GM21723 (cell line): ENCODE measurements around the gene PCDH19.
"Not testable (repeated sequence)": the region's sequence is repeated elsewhere in the genome, so short reads cannot be mapped to it uniquely, and the experiment has no call there.

Experiments used
- ATAC-seq: cut with Tn5 transposase; IDR thresholded peaks from one replicate; pipeline ENCODE4 v1.9.1; 2021; ENCODE audit warnings: mild to moderate bottlenecking, moderate library complexity; ENCODE audit not compliant: unreplicated experiment

The PCDH19 gene, protein sequence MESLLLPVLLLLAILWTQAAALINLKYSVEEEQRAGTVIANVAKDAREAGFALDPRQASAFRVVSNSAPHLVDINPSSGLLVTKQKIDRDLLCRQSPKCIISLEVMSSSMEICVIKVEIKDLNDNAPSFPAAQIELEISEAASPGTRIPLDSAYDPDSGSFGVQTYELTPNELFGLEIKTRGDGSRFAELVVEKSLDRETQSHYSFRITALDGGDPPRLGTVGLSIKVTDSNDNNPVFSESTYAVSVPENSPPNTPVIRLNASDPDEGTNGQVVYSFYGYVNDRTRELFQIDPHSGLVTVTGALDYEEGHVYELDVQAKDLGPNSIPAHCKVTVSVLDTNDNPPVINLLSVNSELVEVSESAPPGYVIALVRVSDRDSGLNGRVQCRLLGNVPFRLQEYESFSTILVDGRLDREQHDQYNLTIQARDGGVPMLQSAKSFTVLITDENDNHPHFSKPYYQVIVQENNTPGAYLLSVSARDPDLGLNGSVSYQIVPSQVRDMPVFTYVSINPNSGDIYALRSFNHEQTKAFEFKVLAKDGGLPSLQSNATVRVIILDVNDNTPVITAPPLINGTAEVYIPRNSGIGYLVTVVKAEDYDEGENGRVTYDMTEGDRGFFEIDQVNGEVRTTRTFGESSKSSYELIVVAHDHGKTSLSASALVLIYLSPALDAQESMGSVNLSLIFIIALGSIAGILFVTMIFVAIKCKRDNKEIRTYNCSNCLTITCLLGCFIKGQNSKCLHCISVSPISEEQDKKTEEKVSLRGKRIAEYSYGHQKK (N-terminal part only)

DNA sequence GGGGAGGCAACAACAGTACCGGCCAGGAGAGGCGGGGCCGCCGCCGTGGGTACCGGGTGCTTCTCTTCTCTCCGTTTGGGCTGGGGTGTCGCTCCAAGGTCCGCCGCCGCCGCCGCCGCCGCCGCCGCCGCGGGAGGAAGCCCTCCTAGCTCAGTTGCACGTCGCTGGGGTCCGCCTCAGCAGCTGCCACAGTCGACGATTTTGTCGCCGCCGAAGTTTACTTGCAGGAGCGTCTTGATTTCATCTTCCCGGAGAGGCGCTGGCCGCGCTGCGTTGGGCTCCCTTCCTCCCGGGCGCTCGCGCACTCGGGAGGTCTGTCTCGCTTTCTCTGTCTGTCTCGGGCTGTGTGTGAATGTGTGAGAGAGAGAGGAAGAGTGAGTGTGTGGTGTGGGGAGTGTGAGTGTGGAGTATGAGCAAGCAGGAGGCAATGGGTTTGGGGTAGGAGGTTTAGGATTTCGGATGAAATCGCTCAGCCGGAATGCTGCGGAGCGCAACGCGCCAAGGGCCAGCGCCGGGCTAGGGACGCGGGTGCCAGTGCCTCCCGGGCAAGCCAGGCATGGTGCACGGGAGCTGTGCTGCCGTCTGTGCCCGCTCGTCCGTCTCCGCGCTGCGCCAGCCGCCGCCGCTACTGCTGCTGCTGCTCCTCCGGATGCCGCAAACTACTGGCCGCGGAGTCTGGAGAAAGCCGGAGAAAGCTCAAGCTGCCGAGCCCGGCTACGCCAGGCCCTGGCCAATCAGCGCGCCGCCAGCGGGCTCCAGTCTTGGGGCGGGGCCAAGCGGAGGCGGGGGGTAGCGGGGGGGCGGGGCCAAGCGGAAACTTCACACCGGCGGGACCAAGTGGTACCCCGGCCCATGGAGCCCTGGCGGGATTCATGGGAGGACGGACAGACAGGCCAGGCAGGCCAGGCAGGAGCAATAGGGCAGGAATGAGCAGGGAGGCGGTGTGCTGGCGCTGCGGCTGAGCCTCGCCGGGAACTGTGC lies at the start of gene PCDH19:
PCDH19 (minus strand) TSS at position 664 of the 981 bp plus-strand sequence. CDS start 1,676 bp downstream, outside the sequence.
- no peak for ATAC-seq

GRCh38 chrX:100449696-100450608 lies 39.9 kb upstream of the PCDH19 start:
- ATAC-seq = no peak

DNA sequence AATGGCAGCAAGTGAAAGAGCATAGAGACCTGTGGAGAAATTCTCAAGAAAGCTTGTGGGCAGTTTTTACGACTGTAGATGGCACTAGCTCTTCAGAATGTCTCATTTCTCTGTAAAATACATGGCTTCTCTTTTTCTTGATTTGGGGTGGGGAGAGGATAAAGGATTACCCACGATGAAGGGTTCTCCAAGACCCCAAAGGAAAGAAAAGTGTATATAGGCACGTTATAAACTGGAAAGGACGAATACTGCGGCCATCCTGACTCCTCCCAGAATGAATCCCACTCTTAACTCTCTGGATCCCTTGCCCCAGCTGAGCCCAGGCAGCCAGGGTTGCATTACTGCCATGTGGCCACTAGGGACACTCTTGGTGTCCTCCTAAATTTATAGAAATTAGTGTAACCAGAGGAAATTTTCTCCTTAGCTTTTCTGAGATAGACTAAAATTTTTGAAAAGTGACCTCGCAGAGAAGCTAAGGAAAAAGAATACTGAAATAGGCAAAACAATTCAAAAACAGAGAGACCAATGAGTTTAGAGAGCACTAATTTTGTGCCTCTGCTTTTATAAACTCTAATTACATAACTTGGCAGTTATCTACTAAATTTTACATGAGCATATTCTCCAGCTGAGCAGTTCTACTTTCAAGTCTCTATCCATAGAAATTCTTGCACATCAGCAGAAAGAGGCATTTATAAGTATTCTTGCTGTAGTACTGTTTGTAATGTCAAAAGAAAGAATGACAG lies 37.8 kb upstream of the PCDH19 start:
- peak; percentile 60 for ATAC-seq

DNA sequence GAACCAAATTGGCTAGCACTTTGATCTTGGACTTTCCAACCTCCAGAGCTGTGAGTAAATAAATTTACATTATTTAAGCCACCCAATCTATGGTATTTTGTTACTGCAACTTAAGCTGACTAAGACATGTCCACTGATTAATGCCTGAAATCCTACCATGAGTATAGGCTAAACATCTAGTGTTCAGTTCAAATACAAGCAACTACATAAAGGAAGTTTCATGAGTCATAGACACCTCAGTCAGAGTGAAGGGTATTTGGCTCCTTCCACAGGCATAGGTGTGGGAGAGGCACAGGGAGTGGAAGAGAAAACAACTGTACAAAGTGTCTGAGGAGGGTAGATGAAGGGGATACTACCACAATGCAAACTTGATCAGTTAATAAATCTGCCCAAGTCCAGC lies 35.5 kb upstream of the PCDH19 start:
- no peak for ATAC-seq

GRCh38 chrX:100441321-100441720 lies 31.2 kb upstream of the PCDH19 start:
- ATAC-seq = not testable (repeated sequence)

DNA sequence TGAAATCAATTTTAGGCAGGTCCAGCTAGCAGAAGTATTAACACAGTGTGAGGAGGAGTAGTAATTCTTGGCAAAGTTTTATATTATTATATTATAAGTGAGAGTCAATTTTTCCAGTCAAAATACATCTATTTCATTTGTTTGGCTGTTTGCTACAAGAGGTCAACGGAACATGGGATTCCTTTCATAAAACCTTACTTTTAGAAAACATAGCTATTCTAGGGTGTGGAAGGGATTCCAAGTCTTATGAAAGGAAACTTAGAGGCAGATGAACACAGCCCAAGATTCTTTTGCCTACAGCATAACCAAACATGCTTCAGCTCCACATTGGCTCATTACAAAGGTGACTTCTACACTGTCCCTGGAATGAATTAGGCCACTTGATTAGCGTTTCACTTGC lies 29.9 kb upstream of the PCDH19 start:
- no peak for ATAC-seq

GRCh38 chrX:100435726-100436125 lies 25.7 kb upstream of the PCDH19 start:
- no peak for ATAC-seq

GRCh38 chrX:100424012-100424411 lies 13.9 kb upstream of the PCDH19 start:
- no peak for ATAC-seq

GRCh38 chrX:100418556-100418955 lies 8.5 kb upstream of the PCDH19 start:
- ATAC-seq = no peak

GRCh38 chrX:100417681-100418080 lies 7.6 kb upstream of the PCDH19 start:
- no peak for ATAC-seq

DNA sequence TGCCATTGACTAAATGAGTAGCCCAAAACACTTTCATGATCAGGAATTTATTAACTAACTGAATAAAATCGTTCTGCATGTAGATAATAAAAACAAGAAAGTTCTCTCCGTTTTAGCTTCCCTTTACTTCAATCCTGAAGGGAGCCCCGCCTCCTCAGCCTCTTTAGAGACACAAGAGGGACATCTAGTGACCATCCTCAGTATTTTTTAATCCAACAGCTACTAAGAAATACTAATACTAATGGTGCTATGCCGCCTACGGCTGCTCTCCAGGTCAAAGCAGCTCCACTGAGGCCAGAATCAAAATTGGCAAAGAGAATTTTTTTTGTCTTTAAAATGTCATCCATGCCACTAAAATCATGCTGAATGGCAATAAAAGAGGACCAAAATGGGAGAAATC lies 3.2 kb upstream of the PCDH19 start:
- ATAC-seq = peak; percentile 81

GRCh38 chrX:100411802-100412715 lies 2.0 kb upstream of the PCDH19 start:
- no peak for ATAC-seq

GRCh38 chrX:100410901-100411801 lies 1.1 kb upstream of the PCDH19 start:
- no peak for ATAC-seq

GRCh38 chrX:100408713-100409609 lies 1.1 kb downstream of the PCDH19 start:
- ATAC-seq = no peak

DNA sequence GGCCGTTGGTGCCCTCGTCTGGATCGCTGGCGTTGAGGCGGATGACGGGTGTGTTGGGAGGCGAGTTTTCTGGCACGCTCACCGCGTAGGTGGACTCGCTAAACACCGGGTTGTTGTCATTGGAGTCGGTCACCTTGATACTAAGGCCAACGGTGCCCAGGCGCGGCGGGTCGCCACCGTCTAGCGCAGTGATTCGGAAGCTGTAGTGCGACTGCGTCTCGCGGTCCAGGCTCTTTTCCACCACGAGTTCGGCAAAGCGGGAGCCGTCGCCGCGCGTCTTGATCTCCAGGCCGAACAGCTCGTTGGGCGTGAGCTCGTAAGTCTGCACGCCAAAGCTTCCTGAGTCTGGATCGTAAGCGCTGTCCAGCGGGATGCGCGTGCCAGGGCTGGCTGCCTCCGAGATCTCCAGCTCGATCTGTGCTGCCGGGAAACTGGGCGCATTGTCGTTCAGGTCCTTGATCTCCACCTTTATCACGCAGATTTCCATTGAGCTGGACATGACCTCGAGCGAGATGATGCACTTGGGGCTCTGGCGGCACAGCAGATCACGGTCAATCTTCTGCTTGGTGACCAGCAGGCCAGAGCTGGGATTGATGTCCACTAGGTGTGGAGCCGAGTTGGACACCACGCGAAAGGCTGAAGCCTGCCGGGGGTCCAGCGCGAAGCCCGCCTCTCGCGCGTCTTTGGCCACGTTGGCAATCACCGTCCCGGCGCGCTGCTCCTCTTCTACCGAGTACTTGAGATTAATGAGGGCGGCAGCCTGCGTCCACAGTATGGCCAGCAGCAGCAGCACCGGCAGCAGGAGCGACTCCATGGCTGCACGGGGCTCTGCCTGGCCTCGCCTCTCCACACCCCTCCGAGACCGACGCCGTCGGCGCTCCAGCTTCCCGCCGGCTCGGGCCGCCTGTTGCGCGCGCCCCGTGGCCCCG lies 2.0 kb downstream of the PCDH19 start:
- ATAC-seq = no peak
